HG03196 (cell line): ENCODE data around the gene LRFN2.

Source experiments
- ATAC-seq: cut with Tn5 transposase; IDR thresholded peaks from one replicate; pipeline ENCODE4 v1.9.1; 2021; ENCODE audit not compliant: unreplicated experiment

The LRFN2 gene

GRCh38 chr6:40587240-40588069 lies at the start of gene LRFN2:
Gene LRFN2, minus strand, starts transcription at chr6:40587364.
- no peak for ATAC-seq

- no peak for ATAC-seq
These were observed 47.3 kb upstream of the LRFN2 start for GRCh38 chr6:40634429-40634828.

GRCh38 chr6:40631744-40632143 lies 44.6 kb upstream of the LRFN2 start:
- ATAC-seq, result no peak

- ATAC-seq, result no peak
These were observed 43.3 kb upstream of the LRFN2 start for GRCh38 chr6:40630488-40630887.

- no peak for ATAC-seq
These were observed 42.9 kb upstream of the LRFN2 start for GRCh38 chr6:40630051-40630450.

- no peak for ATAC-seq
These were observed 42.3 kb upstream of the LRFN2 start for GRCh38 chr6:40629463-40629862.

GRCh38 chr6:40627316-40627715 lies 40.2 kb upstream of the LRFN2 start:
- ATAC-seq, result no peak

- ATAC-seq, result no peak
These were observed 39.7 kb upstream of the LRFN2 start for GRCh38 chr6:40626886-40627285.

- no peak for ATAC-seq
These were observed 36.8 kb upstream of the LRFN2 start for GRCh38 chr6:40623932-40624331.

- no peak for ATAC-seq
These were observed 36.0 kb upstream of the LRFN2 start for GRCh38 chr6:40623178-40623577.

- ATAC-seq, result no peak
These were observed 33.5 kb upstream of the LRFN2 start for GRCh38 chr6:40620574-40621240.

GRCh38 chr6:40614671-40615070 lies 27.5 kb upstream of the LRFN2 start:
- ATAC-seq, result no peak

GRCh38 chr6:40611912-40612311 lies 24.7 kb upstream of the LRFN2 start:
- no peak for ATAC-seq

GRCh38 chr6:40611434-40611833 lies 24.3 kb upstream of the LRFN2 start:
- no peak for ATAC-seq

GRCh38 chr6:40610229-40610628 lies 23.1 kb upstream of the LRFN2 start:
- ATAC-seq, result no peak

- no peak for ATAC-seq
These were observed 19.8 kb upstream of the LRFN2 start for GRCh38 chr6:40606981-40607380.

- no peak for ATAC-seq
These were observed 19.4 kb upstream of the LRFN2 start for GRCh38 chr6:40606526-40606925.

GRCh38 chr6:40604082-40604481 lies 16.9 kb upstream of the LRFN2 start:
- no peak for ATAC-seq

- ATAC-seq, result no peak
These were observed 12.4 kb upstream of the LRFN2 start for GRCh38 chr6:40599555-40599954.

GRCh38 chr6:40598516-40598915 lies 11.4 kb upstream of the LRFN2 start:
- ATAC-seq, result no peak

- no peak for ATAC-seq
These were observed 10.1 kb upstream of the LRFN2 start for GRCh38 chr6:40597301-40597700.

- ATAC-seq, result no peak
These were observed 1.3 kb upstream of the LRFN2 start for GRCh38 chr6:40588480-40588879.

- ATAC-seq, result no peak
These were observed 863 bp upstream of the LRFN2 start for GRCh38 chr6:40588070-40588384.
